GM23338 (cell line): Measurements from ENCODE around the gene ITSN2. TPM values are rescaled to one million over a fixed set of nuclear protein-coding genes. Genes with fewer than 3 reads are reported as not detected.

Experiments used
- ATAC-seq: fragments of 200-7000 bp; cut with Tn5 transposase; 3 replicates; pipeline ENCODE4 v1.9.1; 2020
- DNase-seq: peaks from one replicate; pipeline ENCODE4 v3.0.0-alpha.2; 2015; ENCODE audit warnings: low spot score
- H2AFZ ChIP-seq: fragments of 200-600 bp; sonication (generic); 2 replicates; pipeline ENCODE4 v1.8.0; 2016; ENCODE audit warnings: antibody characterized with exemption, mild to moderate bottlenecking, moderate library complexity
- H3F3A ChIP-seq: fragments of 200-600 bp; sonication (generic); replicated peaks from 2 replicates; pipeline ENCODE4 v1.8.0; 2017; ENCODE audit warnings: antibody characterized with exemption, mixed run types, low read depth
- H3K27ac ChIP-seq: fragments of 200-600 bp; sonication (generic); 2 replicates; pipeline ENCODE4 v1.6.1; 2016; ENCODE audit warnings: low read depth
- H3K27me3 ChIP-seq: fragments of 200-600 bp; sonication (generic); 2 replicates; pipeline ENCODE4 v1.8.0; 2016; ENCODE audit warnings: mild to moderate bottlenecking, mixed run types, moderate library complexity; ENCODE audit not compliant: insufficient read depth
- H3K36me3 ChIP-seq: fragments of 200-600 bp; sonication (generic); 2 replicates; pipeline ENCODE4 v1.8.0; 2016; ENCODE audit warnings: mild to moderate bottlenecking; ENCODE audit not compliant: insufficient read depth
- H3K4me1 ChIP-seq: fragments of 200-600 bp; sonication (generic); 2 replicates; pipeline ENCODE4 v1.8.0; 2016; ENCODE audit warnings: mild to moderate bottlenecking, moderate library complexity; ENCODE audit not compliant: insufficient read depth
- H3K4me2 ChIP-seq: fragments of 200-600 bp; sonication (generic); 2 replicates; pipeline ENCODE4 v1.7.1; 2017; ENCODE audit warnings: mixed run types
- H3K4me3 ChIP-seq: fragments of 200-600 bp; sonication (generic); 2 replicates; pipeline ENCODE4 v1.6.1; 2016; ENCODE audit warnings: mixed run types
- H3K79me2 ChIP-seq: fragments of 200-600 bp; sonication (generic); replicated peaks from 2 replicates; pipeline ENCODE4 v1.8.0; 2017; ENCODE audit warnings: mild to moderate bottlenecking; ENCODE audit not compliant: insufficient read depth
- H3K9me2 ChIP-seq: fragments of 200-600 bp; sonication (generic); 2 replicates; pipeline ENCODE4 v1.8.0; 2017; ENCODE audit not compliant: insufficient read depth
- H4K20me1 ChIP-seq: fragments of 200-600 bp; sonication (generic); replicated peaks from 2 replicates; pipeline ENCODE4 v1.8.0; 2017; ENCODE audit warnings: mild to moderate bottlenecking; ENCODE audit not compliant: insufficient read depth
- H3K27ac Mint-ChIP-seq: 2 replicates; pipeline ENCODE4 v1.8.0; 2020; ENCODE audit warnings: inconsistent platforms, mild to moderate bottlenecking, moderate library complexity, mixed read lengths
- H3K27me3 Mint-ChIP-seq: 3 replicates; pipeline ENCODE4 v1.8.0; 2022; ENCODE audit warnings: low read depth, mild to moderate bottlenecking, moderate library complexity, mixed read lengths, inconsistent platforms; ENCODE audit not compliant: insufficient read depth, poor library complexity
- H3K36me3 Mint-ChIP-seq: 3 replicates; pipeline ENCODE4 v1.8.0; 2021; ENCODE audit warnings: low read depth, mild to moderate bottlenecking, inconsistent platforms, moderate library complexity, mixed read lengths
- H3K4me1 Mint-ChIP-seq: 3 replicates; pipeline ENCODE4 v1.8.0; 2020; ENCODE audit warnings: mild to moderate bottlenecking, inconsistent platforms, mixed read lengths
- H3K4me3 Mint-ChIP-seq: 3 replicates; pipeline ENCODE4 v1.8.0; 2021; ENCODE audit warnings: moderate library complexity, mild to moderate bottlenecking, inconsistent platforms, mixed read lengths
- H3K9me3 Mint-ChIP-seq: 3 replicates; pipeline ENCODE4 v1.8.0; 2020; ENCODE audit warnings: moderate library complexity, mild to moderate bottlenecking, inconsistent platforms, mixed read lengths
- CREB1 ChIP-seq: fragments of 250-450 bp; sonication (Bioruptor Pico); IDR thresholded peaks from 2 replicates; pipeline ENCODE4 v1.5.0; 2020; ENCODE audit warnings: low read depth, mild to moderate bottlenecking, moderate library complexity
- CTCF ChIP-seq, 2 experiments: fragments of 200-600 bp in 1 of 2; sonication (generic) in 1 of 2; conservative IDR thresholded peaks; 2 replicates each; pipeline versions ENCODE4 v1.5.1 to v1.6.1; 2016 to 2017; ENCODE audit warnings: antibody characterized with exemption in 2 of 2, low read depth in 2 of 2, mild to moderate bottlenecking in 2 of 2, moderate library complexity in 1 of 2
- EZH2 ChIP-seq: fragments of 200-600 bp; sonication (generic); IDR thresholded peaks from one replicate; pipeline ENCODE4 v1.8.0; 2017; ENCODE audit warnings: antibody characterized with exemption, mild to moderate bottlenecking, low read depth; ENCODE audit not compliant: unreplicated experiment
- EZH2phosphoT487 ChIP-seq: fragments of 200-600 bp; sonication (generic); IDR thresholded peaks from one replicate; pipeline ENCODE4 v1.8.1; 2018; ENCODE audit warnings: antibody characterized with exemption; ENCODE audit not compliant: unreplicated experiment
- JUNB ChIP-seq: IDR thresholded peaks from one replicate; pipeline ENCODE4 v1.6.1; 2016; ENCODE audit warnings: antibody characterized with exemption; ENCODE audit not compliant: unreplicated experiment
- NANOG ChIP-seq: IDR thresholded peaks from 2 replicates; pipeline ENCODE4 v1.6.1; 2016; ENCODE audit warnings: antibody characterized with exemption, borderline replicate concordance
- POLR2AphosphoS5 ChIP-seq: IDR thresholded peaks from 2 replicates; pipeline ENCODE4 v1.6.1; 2016; ENCODE audit warnings: antibody characterized with exemption, low read depth
- REST ChIP-seq: IDR thresholded peaks from one replicate; pipeline ENCODE4 v1.6.1; 2018; ENCODE audit warnings: antibody characterized with exemption; ENCODE audit not compliant: unreplicated experiment
- STAT1 ChIP-seq: IDR thresholded peaks from one replicate; pipeline ENCODE4 v1.6.1; 2016; ENCODE audit warnings: antibody characterized with exemption; ENCODE audit not compliant: unreplicated experiment
- ZNF114 ChIP-seq: fragments of 250-450 bp; sonication (Bioruptor Pico); IDR thresholded peaks from 2 replicates; pipeline ENCODE4 v1.5.0; 2020; ENCODE audit warnings: mild to moderate bottlenecking, moderate library complexity
- ZNF331 ChIP-seq: fragments of 250-450 bp; sonication (Bioruptor Pico); IDR thresholded peaks from 2 replicates; pipeline ENCODE4 v1.5.0; 2020; ENCODE audit warnings: low read depth, mild to moderate bottlenecking, moderate library complexity
- polyA plus RNA-seq: library from polyadenylated mRNA; unstranded; fragments of >200 nt; fragmentation: Nextera tagmentation; extraction: Ambion mirVana; gene quantifications from 2 replicates; pipeline ENCODE4 v1.2.1, GENCODE V29; 2016
- total RNA-seq: library from RNA; depleted of rRNA; stranded (reverse); fragments of >200 nt; shearing (Covaris generic); gene quantifications from 2 replicates; pipeline ENCODE4 v1.2.3, GENCODE V29; 2014
- TF ChIP-seq, protein P1 (sequence below): IDR thresholded peaks from 2 replicates; pipeline ENCODE4 v1.6.1; 2016; ENCODE audit warnings: antibody characterized with exemption
- TF ChIP-seq, protein P2 (sequence below): fragments of 250-450 bp; sonication (Bioruptor Pico); IDR thresholded peaks from 2 replicates; pipeline ENCODE4 v1.5.0; 2020; ENCODE audit warnings: mild to moderate bottlenecking, moderate library complexity

The ITSN2 gene
- total and polyA plus RNA-seq, 2 experiments from 2014 or later: 17.1 to 17.8 TPM

DNA sequence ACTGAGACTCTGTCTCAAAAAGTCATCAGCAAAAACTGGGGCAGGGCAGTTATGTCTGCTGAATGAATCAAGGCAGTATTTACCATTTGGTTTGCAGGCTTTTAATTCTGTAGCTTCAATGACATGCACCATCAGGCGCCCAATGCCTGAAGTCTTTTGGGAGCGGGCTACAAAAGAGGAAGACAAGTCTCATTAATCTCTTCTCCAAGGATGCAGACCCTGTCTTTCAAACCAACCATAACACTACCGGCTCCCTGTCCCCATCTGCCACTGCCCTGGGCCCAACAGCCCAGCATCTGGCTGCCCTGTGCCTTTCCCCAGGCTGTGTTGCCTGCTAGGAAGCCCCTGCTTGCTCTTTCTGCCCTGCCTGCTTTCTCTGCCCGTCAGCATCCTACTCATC, 155.2 kb downstream of the ITSN2 start:
- Histone ChIP-seq H3K4me3 (no peak overlapping the region), H3K36me3 (no peaks in the 10 kb centered on the region), H3K79me2 (no peaks in the 10 kb centered on the region), H3K27ac (no peak overlapping the region), H3K4me2 (no peak overlapping the region), H3K9me2 (no peaks in the 10 kb centered on the region), H4K20me1 (no peaks in the 10 kb centered on the region), H3F3A (no peaks in the 10 kb centered on the region), H3K4me1 (no peaks in the 10 kb centered on the region), H2AFZ (no peak overlapping the region), H3K27me3 (no peaks in the 10 kb centered on the region)
- TF ChIP-seq CTCF (conservative IDR thresholded peaks at IDR 0.05; ENCODE audit: low read depth in 2 of 2) (no peak), POLR2AphosphoS5 (no peak), JUNB (no peak), REST (no peak), EZH2phosphoT487 (no peak), CREB1 (no peak), ZNF331 (no peak), NANOG (no peak), EZH2 (no peak), ZNF114 (CRISPR knock-in tag) (no peak), STAT1 (no peak)
- TF ChIP-seq, protein P1, sequence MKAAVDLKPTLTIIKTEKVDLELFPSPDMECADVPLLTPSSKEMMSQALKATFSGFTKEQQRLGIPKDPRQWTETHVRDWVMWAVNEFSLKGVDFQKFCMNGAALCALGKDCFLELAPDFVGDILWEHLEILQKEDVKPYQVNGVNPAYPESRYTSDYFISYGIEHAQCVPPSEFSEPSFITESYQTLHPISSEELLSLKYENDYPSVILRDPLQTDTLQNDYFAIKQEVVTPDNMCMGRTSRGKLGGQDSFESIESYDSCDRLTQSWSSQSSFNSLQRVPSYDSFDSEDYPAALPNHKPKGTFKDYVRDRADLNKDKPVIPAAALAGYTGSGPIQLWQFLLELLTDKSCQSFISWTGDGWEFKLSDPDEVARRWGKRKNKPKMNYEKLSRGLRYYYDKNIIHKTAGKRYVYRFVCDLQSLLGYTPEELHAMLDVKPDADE: no peak
- TF ChIP-seq, protein P2, sequence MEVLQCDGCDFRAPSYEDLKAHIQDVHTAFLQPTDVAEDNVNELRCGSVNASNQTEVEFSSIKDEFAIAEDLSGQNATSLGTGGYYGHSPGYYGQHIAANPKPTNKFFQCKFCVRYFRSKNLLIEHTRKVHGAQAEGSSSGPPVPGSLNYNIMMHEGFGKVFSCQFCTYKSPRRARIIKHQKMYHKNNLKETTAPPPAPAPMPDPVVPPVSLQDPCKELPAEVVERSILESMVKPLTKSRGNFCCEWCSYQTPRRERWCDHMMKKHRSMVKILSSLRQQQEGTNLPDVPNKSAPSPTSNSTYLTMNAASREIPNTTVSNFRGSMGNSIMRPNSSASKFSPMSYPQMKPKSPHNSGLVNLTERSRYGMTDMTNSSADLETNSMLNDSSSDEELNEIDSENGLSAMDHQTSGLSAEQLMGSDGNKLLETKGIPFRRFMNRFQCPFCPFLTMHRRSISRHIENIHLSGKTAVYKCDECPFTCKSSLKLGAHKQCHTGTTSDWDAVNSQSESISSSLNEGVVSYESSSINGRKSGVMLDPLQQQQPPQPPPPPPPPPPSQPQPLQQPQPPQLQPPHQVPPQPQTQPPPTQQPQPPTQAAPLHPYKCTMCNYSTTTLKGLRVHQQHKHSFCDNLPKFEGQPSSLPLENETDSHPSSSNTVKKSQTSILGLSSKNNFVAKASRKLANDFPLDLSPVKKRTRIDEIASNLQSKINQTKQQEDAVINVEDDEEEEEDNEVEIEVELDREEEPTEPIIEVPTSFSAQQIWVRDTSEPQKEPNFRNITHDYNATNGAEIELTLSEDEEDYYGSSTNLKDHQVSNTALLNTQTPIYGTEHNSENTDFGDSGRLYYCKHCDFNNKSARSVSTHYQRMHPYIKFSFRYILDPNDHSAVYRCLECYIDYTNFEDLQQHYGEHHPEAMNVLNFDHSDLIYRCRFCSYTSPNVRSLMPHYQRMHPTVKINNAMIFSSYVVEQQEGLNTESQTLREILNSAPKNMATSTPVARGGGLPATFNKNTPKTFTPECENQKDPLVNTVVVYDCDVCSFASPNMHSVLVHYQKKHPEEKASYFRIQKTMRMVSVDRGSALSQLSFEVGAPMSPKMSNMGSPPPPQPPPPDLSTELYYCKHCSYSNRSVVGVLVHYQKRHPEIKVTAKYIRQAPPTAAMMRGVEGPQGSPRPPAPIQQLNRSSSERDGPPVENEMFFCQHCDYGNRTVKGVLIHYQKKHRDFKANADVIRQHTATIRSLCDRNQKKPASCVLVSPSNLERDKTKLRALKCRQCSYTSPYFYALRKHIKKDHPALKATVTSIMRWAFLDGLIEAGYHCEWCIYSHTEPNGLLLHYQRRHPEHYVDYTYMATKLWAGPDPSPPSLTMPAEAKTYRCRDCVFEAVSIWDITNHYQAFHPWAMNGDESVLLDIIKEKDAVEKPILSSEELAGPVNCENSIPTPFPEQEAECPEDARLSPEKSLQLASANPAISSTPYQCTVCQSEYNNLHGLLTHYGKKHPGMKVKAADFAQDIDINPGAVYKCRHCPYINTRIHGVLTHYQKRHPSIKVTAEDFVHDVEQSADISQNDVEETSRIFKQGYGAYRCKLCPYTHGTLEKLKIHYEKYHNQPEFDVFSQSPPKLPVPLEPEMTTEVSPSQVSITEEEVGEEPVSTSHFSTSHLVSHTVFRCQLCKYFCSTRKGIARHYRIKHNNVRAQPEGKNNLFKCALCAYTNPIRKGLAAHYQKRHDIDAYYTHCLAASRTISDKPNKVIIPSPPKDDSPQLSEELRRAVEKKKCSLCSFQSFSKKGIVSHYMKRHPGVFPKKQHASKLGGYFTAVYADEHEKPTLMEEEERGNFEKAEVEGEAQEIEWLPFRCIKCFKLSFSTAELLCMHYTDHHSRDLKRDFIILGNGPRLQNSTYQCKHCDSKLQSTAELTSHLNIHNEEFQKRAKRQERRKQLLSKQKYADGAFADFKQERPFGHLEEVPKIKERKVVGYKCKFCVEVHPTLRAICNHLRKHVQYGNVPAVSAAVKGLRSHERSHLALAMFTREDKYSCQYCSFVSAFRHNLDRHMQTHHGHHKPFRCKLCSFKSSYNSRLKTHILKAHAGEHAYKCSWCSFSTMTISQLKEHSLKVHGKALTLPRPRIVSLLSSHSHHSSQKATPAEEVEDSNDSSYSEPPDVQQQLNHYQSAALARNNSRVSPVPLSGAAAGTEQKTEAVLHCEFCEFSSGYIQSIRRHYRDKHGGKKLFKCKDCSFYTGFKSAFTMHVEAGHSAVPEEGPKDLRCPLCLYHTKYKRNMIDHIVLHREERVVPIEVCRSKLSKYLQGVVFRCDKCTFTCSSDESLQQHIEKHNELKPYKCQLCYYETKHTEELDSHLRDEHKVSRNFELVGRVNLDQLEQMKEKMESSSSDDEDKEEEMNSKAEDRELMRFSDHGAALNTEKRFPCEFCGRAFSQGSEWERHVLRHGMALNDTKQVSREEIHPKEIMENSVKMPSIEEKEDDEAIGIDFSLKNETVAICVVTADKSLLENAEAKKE (CRISPR knock-in tag): no peak
- Mint-ChIP-seq H3K4me1 (peaks cover 7% of the 10 kb centered on the region), H3K9me3 (no peaks in the 10 kb centered on the region), H3K36me3 (no peaks in the 10 kb centered on the region; the same call in 2 of the 3 replicates), H3K27ac (no peak overlapping the region), H3K4me3 (no peak overlapping the region), H3K27me3 (peaks cover 10% of the 10 kb centered on the region)
- DNase-seq (no peak), ATAC-seq (no peak)
